AG04450 (cell line): ENCODE data around the gene ABCA3. TPM values are rescaled to one million over a fixed set of nuclear protein-coding genes. Genes with fewer than 3 reads are reported as not detected.
"Not testable (repeated sequence)": the region's sequence is repeated elsewhere in the genome, so short reads cannot be mapped to it uniquely, and the experiment has no call there.

ENCODE experiments used
- CTCF ChIA-PET: fragments of 300-600, 350-600 bp; formaldehyde crosslinking; extraction: SDS; loops from one replicate; lab custom pipeline; 2022; ENCODE audit warnings: antibody characterized with exemption, inconsistent platforms; lab: Charles Lee
- POLR2A ChIA-PET: fragments of 350-600 bp; formaldehyde crosslinking; extraction: SDS; loops from one replicate; lab custom pipeline; 2021; ENCODE audit warnings: antibody characterized with exemption, inconsistent platforms; lab: Yijun Ruan, JAX
- DNase-seq: peaks from one replicate; pipeline ENCODE4 v3.0.0-alpha.2; 2011; ENCODE audit warnings: low read depth, low spot score
- H3K27ac ChIP-seq: one replicate; pipeline ENCODE4 v1.5.1; 2012; ENCODE audit warnings: low read depth, low read length, control low read depth
- H3K27me3 ChIP-seq: one replicate; pipeline ENCODE4 v1.6.0; 2012; ENCODE audit warnings: low read length; ENCODE audit not compliant: control insufficient read depth, insufficient read depth
- H3K4me3 ChIP-seq: 2 replicates; pipeline ENCODE4 v1.5.1; 2011; ENCODE audit warnings: mild to moderate bottlenecking, low read depth, low read length, control low read depth
- H3K9me3 ChIP-seq: 2 replicates; pipeline ENCODE4 v1.5.1; 2012; ENCODE audit warnings: low read length; ENCODE audit not compliant: control insufficient read depth, insufficient read depth
- CTCF ChIP-seq: IDR thresholded peaks from 2 replicates; pipeline ENCODE4 v1.5.1; 2011; ENCODE audit warnings: low read depth, low read length, control low read depth, inconsistent platforms
- polyA plus RNA-seq: library from polyadenylated mRNA; depleted of rRNA; stranded (reverse); fragments of >200 nt; gene quantifications from 2 replicates; pipeline ENCODE4 v1.2.3, GENCODE V29; 2011

Gene ABCA3
- polyA plus RNA-seq, 1 experiment = 0.06 TPM

DNA sequence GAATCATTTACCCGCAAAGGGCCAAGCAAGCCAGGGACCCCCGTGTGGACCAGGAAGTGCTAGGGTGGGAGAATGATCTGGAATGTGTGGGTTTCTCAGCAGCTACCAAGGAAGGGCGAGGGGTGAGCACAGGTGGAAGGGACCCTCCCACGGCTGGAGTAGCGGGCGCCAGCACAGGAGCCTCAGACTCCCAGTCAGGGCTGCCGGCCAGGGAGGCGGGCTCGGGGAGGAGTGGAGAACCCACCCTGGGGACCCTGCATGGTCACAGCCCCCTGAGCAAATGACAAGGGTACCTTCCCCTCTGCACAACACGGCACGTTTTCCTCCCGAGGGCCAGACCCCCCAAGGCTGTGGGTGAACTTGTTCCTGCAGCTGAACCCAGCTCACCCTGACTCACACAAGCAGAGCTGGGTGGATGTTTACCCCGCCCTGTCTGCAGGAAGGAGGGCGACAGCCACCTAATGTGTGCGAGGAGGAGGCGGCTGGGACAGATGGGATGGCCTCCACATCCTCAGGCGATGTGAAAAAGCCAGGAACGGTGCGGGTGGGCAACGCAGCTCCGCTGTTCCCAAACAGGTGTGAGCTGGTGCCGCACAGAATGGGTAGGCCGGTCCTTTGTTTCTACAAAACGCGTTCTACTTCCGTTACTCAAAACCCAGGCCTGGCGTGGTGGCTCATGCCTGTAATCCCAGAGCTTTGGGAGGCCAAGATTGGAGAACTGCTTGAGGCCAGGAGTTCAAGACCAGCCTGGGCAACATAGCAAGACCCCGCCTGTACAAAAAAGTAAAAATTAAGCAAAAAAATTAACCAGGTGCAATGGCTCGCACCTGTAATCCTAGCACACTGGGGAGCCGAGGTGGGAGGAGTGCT, 95.4 kb downstream of the ABCA3 start:
- ChIA-PET POLR2A (no interaction called here), CTCF (no interaction called here)
- DNase-seq = no peak
- Histone ChIP-seq H3K27me3 (no peaks in the 10 kb centered on the region), H3K9me3 (no peaks in the 10 kb centered on the region; the same call in 1 of the 2 replicates), H3K4me3 (no peak overlapping the region), H3K27ac (no peak overlapping the region)
- no peak for TF ChIP-seq CTCF

DNA sequence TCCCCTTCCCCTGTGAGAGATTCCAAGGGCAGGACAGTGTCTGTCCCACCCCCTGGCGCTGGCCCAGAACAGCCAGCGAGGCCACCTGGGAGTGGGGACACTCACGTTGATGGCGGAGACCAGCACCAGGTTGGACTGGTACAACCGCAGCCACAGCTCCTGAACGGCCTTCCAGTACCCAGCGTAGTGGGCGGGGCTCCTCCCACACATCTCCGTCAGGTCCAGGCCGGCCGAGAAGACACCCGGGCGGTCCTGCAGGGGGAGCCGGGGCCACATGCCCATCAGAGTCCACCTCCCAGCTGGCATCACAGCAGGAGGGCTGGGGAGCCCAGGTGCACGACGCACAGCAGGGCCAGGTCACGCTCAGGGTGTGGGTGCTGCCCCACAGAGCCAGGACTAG, 96.2 kb downstream of the ABCA3 start:
- POLR2A ChIA-PET = no interaction called here
- H3K27ac ChIP-seq = no peak overlapping the region
- CTCF ChIA-PET = no interaction called here
- H3K9me3 ChIP-seq = no peaks in the 10 kb centered on the region; the same call in 1 of the 2 replicates
- TF ChIP-seq CTCF = no peak
- H3K27me3 ChIP-seq = no peaks in the 10 kb centered on the region
- no peak overlapping the region for H3K4me3 ChIP-seq
- no peak for DNase-seq

- POLR2A ChIA-PET = no interaction called here
- H3K4me3 ChIP-seq = no peak overlapping the region
- H3K27ac ChIP-seq = no peak overlapping the region
- DNase-seq = no peak
- no peak for TF ChIP-seq CTCF
- CTCF ChIA-PET = no interaction called here
- H3K9me3 ChIP-seq = no peaks in the 10 kb centered on the region; the same call in 1 of the 2 replicates
- no peaks in the 10 kb centered on the region for H3K27me3 ChIP-seq
Measured at GRCh38 chr16:2243781-2244180, 96.7 kb downstream of the ABCA3 start.

DNA sequence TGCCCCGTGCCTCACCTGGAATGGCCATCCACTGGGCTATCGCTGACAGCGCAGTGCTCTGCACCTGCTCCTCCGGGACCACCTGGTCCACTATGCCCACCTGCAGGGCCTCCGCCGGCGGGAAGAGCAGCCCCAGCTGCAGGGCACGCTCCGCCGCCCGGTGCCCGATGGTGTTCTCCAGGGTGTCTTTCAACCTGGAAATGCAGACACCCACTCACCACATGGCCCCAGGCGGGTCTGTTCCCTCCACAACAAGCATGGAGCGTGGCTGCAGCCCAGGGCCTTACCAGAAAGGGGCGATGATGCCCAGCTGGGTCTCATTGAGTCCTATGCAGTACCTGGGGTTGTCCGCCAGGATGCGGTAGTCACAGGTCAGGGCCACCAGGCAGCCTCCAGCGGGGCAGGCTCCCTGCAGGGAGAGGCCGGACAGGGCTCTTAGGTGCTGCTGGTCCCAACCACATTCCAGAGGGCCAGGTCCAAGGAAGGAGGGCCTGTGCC, 97.4 kb downstream of the ABCA3 start:
- Histone ChIP-seq H3K27ac (no peak overlapping the region), H3K9me3 (no peaks in the 10 kb centered on the region; the same call in 1 of the 2 replicates), H3K4me3 (no peak overlapping the region), H3K27me3 (no peaks in the 10 kb centered on the region)
- CTCF ChIA-PET = no interaction called here
- POLR2A ChIA-PET = no interaction called here
- DNase-seq = no peak
- no peak for TF ChIP-seq CTCF

- no peak overlapping the region for H3K4me3 ChIP-seq
- TF ChIP-seq CTCF = no peak
- DNase-seq = no peak
- H3K9me3 ChIP-seq = no peaks in the 10 kb centered on the region; the same call in 1 of the 2 replicates
- ChIA-PET CTCF (no interaction called here), POLR2A (no interaction called here)
- H3K27me3 ChIP-seq = peaks cover 4% of the 10 kb centered on the region
- H3K27ac ChIP-seq = no peak overlapping the region
Measured at GRCh38 chr16:2242598-2242997, 97.9 kb downstream of the ABCA3 start.

DNA sequence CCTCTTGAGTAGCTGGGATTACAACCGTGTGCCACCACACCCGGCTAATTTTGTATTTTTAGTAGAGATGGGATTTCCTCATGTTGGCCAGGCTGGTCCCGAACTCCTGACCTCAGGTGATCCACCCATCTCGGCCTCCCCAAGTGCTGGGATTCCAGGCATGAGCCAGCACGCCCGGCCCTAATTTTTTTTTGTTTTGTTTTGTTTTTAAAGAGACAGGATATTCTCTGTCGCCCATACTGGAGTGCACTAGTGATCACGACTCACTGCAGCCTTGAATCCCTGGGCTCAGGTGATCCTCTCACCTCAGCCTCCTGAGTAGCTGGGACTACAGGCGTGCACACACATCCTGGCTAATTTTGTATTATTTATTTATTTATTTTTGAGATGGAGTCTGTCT, 100.2 kb downstream of the ABCA3 start:
- H3K27me3 ChIP-seq = peaks cover 13% of the 10 kb centered on the region
- H3K27ac ChIP-seq, H3K4me3 ChIP-seq, DNase-seq, H3K9me3 ChIP-seq, POLR2A ChIA-PET, CTCF ChIA-PET: not testable (repeated sequence)
